ENCODE data around the gene MATN3.
A peak's percentile ranks its signal among the peaks of the same experiment; 100 is the strongest.
"Not testable (repeated sequence)": the region's sequence is repeated elsewhere in the genome, so short reads cannot be mapped to it uniquely, and the experiment has no call there.

Gene MATN3, protein sequence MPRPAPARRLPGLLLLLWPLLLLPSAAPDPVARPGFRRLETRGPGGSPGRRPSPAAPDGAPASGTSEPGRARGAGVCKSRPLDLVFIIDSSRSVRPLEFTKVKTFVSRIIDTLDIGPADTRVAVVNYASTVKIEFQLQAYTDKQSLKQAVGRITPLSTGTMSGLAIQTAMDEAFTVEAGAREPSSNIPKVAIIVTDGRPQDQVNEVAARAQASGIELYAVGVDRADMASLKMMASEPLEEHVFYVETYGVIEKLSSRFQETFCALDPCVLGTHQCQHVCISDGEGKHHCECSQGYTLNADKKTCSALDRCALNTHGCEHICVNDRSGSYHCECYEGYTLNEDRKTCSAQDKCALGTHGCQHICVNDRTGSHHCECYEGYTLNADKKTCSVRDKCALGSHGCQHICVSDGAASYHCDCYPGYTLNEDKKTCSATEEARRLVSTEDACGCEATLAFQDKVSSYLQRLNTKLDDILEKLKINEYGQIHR

DNA sequence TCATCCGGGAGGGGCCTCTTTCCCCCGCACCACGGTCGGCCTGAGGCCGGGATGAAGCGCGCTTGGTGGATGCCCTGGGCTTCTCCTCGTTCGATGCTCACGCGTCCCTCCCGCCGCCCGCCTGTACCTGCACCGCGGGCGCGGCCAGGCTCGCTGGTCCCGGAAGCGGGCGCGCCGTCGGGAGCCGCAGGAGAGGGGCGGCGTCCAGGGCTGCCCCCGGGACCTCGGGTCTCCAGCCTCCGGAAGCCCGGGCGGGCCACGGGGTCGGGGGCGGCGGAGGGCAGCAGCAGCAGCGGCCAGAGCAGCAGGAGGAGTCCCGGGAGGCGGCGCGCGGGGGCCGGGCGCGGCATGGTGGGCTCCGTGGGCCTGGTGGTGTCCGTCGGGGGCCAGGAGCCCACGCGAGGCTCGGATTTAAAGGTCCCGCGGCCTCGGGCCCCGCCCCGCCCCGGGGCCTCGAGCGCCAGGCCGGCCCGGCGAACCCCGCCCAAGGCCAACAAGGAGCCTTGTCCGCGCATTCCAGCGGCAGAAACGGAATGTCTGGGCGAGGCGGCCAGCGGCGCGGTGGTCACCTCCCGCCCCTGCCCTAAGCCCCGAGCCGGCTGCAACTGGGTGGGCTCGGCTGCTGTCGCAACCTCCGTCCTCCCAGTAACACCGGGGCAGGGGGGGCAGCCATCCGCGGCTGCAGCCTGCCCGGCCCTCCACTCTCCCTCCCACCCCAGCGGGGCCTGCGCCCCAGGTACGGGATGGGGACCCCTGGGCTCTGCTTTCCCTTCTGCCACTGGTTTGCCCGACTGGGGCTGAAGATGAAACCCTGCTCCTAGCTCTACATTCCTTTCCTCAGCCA is at the start of gene MATN3:
Gene MATN3, minus strand, starts transcription at position 387 of the 844 bp plus-strand sequence. Its CDS starts 37 bp downstream, at position 350.
- DNase-seq: no peak

DNA sequence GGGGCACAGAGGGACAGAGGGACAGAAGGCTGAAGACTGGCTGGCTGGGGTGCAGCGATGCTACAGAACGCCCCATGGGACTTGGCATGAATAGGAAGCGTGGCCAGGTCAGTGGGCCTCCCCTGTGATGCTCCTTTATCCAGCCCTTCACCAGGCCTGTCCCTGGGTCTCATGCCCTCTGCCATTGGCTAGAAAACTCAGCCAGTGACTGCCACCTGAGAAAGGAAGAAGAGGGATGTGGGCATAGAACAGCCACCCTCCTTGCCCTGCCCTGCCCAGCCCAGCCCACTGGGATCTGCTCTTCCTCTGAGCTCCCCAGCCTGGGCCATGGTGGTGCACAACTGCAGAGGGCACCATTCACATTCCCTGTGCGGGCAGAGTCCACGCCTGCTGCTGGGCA is 49.5 kb upstream of the MATN3 start:
- DNase-seq: no peak

DNA sequence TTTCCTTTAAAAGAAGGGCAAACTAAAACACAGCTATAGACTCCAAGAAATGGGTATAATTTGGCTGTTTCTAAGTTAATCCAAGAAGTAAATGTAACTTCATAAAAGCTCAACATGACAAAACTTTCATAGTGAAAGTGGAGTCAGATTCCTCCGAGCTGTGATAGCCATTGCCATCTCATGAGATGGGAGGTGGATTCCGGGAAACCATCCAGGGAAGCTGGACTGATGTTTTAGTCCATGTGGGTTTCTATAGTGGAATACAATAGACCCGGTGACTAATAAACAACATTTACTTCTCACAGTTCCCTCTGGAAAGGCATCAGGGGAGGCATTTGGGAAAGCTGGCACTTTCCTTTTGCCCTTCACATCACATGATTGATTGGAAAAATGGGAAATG is 49.0 kb upstream of the MATN3 start:
- DNase-seq: no peak

DNA sequence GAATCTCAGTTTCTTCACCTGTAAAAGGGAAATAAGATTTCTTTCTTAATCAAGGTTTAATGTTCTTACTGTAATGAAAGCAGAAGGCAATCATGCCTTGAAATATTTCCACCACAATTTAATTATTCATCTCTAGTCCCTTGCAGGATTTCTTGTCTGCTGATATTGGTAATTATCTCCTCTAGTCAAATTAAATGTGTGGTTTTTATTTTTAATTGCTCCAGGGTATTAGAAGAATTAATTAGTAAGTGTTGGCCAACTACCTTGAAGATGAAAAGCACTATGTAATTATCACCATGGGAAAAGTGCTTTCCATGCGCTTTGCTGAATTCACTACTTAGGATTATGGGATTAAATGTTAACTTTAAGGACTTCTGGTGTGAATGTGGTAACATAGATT is 47.6 kb upstream of the MATN3 start:
- DNase-seq: no peak

DNA sequence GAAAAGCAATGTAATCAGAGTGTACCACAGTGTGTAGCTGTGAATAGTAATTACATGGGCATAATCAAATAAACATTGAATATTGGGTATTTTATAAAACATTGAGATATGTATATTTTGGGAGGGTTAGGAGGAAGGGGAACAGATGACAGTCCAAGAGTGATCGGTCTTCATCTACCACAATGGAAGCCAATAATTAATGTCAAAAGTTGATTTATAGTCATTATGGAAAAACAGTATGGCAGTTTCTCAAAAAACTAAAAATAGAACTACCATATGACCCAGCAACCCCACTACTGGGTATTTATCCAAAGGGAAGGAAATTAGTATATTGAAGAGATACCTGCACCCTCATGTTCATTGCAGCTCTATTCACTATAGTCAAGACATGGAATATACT is 44.8 kb upstream of the MATN3 start:
- DNase-seq: no peak

DNA sequence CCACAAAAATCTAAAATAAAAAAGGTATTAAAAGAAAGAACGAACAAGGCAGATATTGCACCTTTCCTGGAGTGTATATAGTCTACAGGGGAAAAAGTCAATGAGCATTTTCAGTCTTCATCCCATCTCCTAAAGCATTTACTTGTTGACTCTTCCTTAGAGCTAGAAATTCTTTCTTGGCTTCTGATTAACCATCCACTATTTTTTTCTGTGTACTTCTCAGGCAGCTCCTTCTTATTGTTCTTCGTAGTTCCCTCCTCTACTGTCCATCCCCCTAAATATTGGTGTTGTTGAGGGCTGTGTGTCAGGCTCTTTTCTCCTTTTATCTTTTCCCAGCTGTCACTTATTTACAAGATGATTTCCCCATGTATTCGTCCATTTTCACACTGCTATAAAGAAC is 42.5 kb upstream of the MATN3 start:
- no peak for DNase-seq

DNA sequence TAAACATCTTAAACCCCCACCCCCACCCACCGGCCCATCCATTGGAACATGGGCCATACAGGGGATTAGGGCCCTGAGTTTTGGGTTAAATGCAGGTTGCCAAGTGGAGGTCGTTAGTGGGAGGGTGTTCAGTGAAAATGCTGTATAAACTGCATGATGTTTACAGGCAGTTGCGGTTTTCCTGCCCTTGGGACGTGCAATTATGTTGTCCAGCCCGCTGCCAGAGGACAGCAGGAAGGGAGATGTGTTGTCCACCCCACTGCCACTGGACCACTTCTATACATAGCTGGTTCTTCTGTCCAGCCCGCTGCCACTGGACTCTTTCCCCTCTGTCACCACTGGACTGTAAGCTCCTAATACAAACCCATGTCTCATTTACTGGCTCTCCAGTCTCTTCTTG is 41.7 kb upstream of the MATN3 start:
- no peak for DNase-seq

DNA sequence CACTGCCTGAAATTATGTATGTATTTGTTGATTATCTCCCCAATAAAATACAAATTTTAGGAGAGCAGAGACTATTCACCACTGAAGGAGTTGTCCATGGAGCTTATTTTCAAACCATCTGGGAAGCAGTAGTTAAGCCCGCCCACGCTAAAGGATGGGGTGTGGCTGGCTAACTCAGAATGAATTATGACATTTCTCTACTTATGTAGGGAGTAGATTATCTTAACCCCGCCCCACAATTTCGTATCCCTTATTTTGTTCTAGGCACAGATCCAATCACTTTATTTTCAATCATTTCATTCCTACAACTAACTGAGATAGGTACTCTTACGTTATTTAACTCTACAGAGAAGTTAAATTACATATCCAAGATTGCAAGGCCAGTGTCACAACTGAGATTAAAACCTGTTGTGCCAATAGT is 40.4 kb upstream of the MATN3 start:
- peak; percentile 31 for DNase-seq

DNA sequence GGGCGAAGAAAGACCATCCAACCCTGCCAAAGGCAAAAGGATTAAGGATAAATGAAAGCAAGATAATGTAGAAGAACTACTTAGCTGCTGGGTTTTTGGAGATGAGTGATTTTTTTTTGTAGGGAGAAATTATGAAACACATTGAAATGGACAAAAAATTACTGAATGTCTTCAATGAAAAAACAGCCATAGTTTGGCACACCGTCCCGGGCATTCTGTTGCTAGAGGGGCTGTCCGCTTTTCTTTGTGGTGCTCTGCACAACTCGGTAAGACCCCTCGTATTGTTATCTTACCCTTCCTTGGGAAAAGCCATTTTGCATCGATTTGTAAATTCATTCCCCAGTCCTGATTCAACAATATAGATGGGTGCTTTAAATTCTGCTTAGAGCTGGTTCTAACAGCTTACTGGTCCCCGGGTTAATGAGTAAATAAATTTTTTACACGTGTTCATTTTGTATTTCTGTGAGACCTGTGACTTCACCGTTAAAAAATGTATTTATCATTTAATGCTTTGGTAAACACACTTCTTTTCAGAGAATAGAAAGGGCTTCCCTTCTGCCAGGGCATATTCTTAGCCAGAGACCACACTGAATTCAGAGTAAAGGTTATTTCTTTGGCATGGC is 39.9 kb upstream of the MATN3 start:
- peak; percentile 31 for DNase-seq

DNA sequence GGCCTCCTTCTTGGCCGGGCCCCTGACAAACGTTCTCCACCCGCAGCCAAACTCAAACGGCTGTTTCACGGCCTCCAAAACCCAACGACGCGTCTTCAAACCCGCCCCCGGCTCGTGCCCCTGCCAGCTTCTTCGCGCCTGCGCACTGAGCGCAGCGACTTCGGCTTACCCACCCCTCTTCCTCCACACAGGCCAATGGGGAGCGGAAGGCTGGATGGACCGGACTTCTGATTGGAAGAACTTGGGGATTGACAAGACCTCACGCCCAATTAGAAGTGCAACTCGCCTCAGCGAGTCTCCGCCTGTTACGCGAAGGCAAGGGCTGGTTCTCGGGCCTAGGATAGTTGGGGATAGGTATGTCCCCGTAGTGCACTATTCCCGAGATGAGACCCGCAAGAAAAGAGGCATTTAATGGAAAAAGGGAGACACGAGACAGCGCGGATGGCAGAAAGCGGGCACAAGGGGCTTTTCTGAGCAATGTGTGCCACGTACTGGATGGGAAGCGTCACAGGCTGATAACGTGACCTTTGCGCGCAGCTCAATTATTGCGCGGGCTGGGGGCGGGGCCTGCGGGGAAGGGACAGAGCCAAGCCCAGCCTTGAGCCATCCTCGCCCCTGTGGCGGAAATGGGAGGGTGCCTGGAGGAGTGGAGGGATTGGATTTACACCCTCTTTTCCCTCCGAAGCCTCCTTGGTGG is 39.2 kb upstream of the MATN3 start, which contains the start of gene LAPTM4A:
Gene LAPTM4A, minus strand, starts transcription at position 97 of the 697 bp plus-strand sequence. CDS start 108 bp downstream, outside the sequence.
- DNase-seq: peak; percentile 98

DNA sequence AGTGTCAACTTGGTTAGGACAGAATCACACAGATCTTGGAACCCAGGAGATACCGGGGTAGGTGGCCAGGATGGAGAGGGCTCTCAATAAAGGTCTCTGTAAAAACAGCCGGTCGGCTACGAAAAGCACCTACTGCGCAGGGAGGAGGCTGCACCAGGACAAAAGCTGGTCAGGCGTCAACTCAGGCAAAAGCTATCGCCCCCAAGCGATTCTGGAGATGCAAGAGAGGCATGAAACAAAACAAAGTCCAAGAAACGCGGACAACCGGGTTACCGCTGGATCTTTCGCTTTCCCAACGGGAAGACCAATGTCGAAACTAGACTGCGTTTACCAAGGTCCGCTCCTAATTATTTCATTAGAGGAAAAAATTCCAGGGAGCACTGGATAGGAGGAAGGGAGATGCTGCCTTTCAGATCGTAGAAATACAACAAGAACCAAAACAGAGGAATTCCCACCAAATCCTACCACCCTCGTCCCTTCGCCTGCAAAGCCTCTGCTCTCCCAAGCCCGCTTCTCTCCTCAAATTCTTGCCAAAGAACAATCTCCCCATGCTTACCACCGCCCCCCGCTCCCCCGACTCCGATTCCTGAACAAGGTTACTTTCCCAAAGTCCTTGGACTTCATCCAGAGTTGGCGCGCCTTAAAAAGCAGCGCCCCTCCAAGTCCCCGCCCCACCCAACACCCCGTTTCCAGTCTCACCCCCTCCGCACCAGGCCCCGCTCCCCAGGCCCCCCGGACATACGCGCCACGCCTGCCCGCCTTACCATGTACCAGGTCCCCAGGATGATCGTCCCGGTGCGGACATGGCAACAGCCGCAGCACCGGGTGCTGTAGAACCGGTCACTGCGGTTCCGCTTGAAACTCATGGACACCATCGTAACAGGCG is 38.4 kb upstream of the MATN3 start:
- DNase-seq: no peak

DNA sequence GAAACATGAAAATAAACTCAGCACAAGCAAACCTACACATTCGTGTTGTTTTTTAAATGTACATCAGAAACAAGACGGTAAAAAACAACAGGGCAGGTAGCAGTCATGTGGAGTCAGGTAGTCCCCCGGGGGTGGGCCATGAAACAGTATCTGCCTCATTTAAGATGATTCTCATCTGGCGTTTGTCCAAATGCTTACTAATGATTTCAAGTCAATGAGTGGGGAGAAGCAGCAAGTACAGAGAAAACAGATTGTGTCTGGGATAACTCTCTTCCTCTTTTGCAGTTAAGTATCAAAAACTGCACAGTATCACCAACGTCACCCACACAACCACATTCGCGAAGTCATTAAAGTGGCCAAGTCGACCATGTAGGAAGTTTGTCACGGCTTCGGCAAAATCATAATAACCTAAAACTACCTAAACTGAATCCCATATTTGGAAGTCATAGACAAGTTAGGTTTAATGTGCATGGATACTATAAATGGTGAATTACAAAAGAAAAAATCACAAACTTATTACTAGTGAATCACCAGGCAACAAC is 37.7 kb upstream of the MATN3 start:
- DNase-seq: no peak

DNA sequence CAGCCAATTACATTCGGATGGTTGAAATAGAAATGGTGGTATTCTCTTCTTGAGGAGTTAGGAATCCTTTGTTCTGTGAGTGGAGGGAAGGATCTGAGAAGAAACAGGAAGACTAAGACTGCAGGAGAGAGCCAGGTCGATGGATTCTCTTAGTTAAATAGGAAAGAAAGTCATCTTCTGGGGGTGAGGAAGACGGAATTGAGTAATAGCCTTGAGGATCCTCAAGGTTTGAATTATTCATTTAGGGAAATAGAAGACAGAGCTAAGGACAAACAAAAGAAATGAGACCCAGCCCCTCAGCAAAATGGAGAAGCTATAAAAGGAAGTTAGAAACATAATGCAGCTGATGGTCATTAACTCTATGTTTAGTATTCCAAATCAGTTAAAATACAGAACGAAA is 37.2 kb upstream of the MATN3 start:
- no peak for DNase-seq

DNA sequence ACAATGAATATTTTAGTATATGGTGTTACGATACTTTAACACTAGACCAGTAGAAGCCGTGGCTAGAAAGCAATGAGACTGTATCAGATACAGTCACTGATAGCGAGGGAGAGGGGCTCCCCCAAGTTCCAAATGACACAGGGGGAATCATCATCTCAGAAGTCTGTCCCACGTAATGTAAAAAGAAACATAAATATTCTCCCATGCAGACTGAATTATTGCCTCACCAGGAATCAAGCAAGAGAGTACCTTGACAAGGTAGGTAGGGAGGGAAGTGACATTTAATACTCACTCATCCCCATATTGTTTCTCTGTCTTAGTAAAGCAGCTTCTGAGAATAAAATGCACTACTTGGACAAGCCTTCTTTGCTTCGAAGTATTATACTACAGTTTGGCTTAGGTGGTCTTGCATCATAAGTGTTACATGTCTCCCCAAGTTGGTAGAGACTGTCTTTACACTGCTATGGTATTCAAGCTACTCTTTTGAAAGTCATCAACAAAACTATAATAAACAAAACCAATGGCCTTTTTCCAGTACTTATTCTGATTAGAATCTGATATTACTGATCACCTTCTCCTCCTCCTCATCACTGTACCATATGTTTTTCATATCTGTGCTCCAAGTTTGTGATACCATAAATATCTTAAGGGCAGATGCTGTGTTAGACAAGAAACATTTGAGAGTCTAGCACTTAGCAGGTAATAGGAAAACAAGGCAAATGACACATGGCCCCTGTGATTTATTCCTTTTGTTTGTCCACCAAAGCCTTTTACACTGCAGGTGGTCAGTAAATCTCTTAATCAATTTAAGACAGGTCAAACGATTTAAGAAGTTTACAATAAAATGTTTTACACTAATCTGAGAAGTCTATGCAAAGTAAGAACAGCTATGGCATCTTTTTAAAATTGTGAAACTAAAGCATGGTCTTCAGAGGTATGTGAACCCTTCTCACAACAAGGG is 36.3 kb upstream of the MATN3 start:
- no peak for DNase-seq

DNA sequence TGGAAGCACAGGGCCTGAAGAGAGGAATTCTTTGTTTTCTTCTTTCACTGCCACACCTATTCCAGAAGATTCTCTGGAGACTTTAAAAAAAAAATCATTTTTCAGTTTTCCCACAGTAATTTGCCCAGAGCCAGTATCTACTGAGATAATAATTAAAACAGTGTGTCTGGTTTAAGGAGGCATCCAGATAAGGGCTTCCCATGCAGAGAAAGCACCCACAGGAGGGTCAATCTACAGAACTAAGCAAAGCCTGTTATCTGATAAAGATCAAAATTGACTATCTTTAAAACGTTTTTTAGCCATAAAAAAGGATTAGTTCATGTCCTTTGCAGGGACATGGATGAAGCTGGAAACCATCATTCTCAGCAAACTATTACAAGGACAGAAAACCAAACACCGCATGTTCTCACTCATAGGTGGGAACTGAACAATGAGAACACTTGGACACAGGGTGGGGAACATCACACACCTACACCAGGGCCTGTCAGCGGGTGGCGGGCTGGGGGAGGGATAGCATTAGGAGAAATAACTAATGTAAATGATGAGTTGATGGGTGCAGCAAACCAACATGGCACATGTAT is 33.3 kb upstream of the MATN3 start:
- not testable (repeated sequence) for DNase-seq

DNA sequence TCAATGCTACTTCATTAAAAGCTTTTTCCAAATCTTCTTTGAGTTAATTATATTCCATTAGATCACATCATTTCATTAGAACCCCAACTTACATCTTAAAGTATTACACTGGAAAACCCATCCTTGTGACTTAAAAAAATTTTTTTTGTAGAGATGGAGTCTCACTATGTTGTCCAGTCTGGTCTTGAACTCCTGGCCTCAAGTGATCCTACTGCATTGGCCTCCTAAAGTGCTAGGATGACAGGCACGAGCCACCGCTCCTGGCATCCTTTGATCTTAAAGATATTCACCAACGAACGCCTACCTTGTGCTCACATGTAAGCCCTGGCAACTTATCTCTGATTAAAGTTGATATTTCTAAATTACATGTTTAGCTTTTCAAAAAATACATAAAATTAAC is 32.3 kb upstream of the MATN3 start:
- no peak for DNase-seq

DNA sequence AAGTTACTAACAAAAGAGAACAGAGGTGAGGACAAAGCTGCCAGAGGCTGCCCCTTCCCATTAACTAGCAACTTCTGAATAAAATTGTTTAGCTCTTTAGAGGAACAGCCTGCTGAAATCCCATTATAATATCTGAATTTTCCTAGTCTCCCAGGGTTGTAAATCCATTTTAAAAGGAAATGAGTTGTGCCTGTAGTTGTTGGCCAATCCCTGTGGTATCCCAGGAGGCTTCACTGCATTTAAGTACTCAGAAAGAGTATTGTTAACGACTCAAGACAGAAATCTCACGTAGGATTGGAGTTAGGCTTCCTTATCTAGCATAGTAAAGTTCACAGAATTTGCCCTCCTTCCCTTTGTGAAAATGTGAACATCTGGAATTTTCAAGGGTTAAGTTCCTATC is 30.1 kb upstream of the MATN3 start:
- no peak for DNase-seq

DNA sequence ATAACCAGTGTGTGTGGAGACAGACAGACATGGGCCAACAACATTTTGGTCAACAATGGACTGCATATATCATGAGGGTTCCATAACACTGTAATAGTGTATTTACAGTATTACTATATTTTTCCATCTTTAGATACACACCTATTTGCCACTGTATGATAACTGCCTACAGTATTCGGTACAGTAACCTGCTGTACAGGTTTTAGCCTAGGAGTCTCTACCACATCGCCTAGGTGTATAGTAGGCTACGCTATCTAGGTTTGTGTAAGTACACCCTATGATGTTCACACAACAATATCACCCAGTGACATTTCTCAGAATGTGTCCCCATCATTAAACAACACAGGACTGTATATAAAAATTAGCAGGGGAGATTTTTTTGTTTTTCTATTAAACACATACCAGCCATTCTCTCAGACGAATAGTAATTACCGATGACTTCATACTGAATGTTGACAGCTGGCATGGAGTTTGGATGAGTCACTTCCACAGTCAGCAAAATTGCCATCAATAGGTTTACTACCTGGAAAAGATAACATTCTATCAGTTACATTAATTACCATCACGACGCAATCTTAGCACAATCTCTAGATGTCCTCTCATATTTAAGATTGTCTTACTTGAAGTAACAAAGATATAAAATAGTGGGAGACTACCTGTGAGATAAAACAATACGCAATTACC is 28.2 kb upstream of the MATN3 start:
- no peak for DNase-seq

DNA sequence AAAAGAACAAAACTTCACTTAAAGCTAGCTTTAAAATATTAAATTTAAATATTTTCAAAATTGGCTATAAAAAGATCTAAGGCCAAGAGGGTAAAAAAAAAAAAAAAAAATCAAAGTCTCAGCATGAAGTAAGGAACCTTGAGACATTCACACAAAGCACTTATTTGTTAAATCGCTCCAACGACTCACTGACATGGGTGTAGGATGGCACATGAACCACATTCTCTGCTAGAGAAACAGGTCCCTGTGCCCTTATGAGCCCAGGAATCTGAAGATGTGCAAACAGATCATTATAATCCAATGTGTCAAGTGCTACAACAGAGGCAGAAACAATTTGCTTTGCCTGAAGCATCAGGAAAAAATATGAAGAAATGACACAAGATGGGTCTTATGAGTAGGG is 25.2 kb upstream of the MATN3 start:
- DNase-seq: no peak
